Fibroblast of lung (primary cell): ENCODE data around the gene PCNT. TPM values are rescaled to one million over a fixed set of nuclear protein-coding genes. Genes with fewer than 3 reads are reported as not detected.

Source experiments
- DNase-seq, 2 donors: peaks; one replicate each; pipeline versions ENCODE4 v3.0.0 to v3.0.0-alpha.2; 2010; ENCODE audit warnings: low read depth in 2 of 2
- H2AFZ ChIP-seq: 2 replicates; pipeline ENCODE4 v1.5.1; 2012; ENCODE audit warnings: low read length, control low read depth, inconsistent platforms
- H3K27ac ChIP-seq: 2 replicates; pipeline ENCODE4 v1.5.1; 2011; ENCODE audit warnings: low read length, control low read depth; ENCODE audit not compliant: insufficient read depth
- H3K27me3 ChIP-seq: 2 replicates; pipeline ENCODE4 v1.5.1; 2011; ENCODE audit warnings: mild to moderate bottlenecking, low read length; ENCODE audit not compliant: control insufficient read depth, insufficient read depth
- H3K36me3 ChIP-seq: 2 replicates; pipeline ENCODE4 v1.5.1; 2011; ENCODE audit warnings: low read length; ENCODE audit not compliant: control insufficient read depth, insufficient read depth
- H3K4me1 ChIP-seq: 2 replicates; pipeline ENCODE4 v1.5.1; 2011; ENCODE audit warnings: low read length; ENCODE audit not compliant: control insufficient read depth, insufficient read depth; ENCODE audit errors: extremely low read depth
- H3K4me2 ChIP-seq: 2 replicates; pipeline ENCODE4 v1.5.1; 2011; ENCODE audit warnings: low read length, control low read depth; ENCODE audit not compliant: insufficient read depth; ENCODE audit errors: extremely low read depth
- H3K4me3 ChIP-seq, 4 experiments: fragments of 200-600 bp in 1 of 4; sonication (generic) in 1 of 4; replicated peaks in 1 of 4; 2 replicates each; pipeline ENCODE4 v1.5.1; 2011 to 2016; ENCODE audit warnings: low read length in 4 of 4, low read depth in 3 of 4, mild to moderate bottlenecking in 3 of 4, control low read depth in 2 of 4, inconsistent platforms in 1 of 4, mixed read lengths in 1 of 4; ENCODE audit not compliant: insufficient read depth in 1 of 4; ENCODE audit errors: control extremely low read depth in 1 of 4
- H3K79me2 ChIP-seq: 2 replicates; pipeline ENCODE4 v1.5.1; 2012; ENCODE audit warnings: mild to moderate bottlenecking, low read length, inconsistent platforms; ENCODE audit not compliant: control insufficient read depth, insufficient read depth
- H3K9ac ChIP-seq: 2 replicates; pipeline ENCODE4 v1.5.1; 2011; ENCODE audit warnings: mild to moderate bottlenecking, low read length, control low read depth; ENCODE audit not compliant: insufficient read depth
- H3K9me3 ChIP-seq: 2 replicates; pipeline ENCODE4 v1.5.1; 2012; ENCODE audit warnings: low read depth, low read length; ENCODE audit not compliant: control insufficient read depth, insufficient read depth
- H4K20me1 ChIP-seq: 2 replicates; pipeline ENCODE4 v1.5.1; 2011; ENCODE audit warnings: low read length; ENCODE audit not compliant: control insufficient read depth, insufficient read depth; ENCODE audit errors: extremely low read depth
- EZH2 ChIP-seq: IDR thresholded peaks from 2 replicates; pipeline ENCODE4 v1.5.1; 2012; ENCODE audit warnings: low read length, control low read depth, mild to moderate bottlenecking; ENCODE audit errors: missing control alignments
- polyA plus RNA-seq, 2 donors: library from polyadenylated mRNA; depleted of rRNA in 1 of 2; stranded (reverse) in 1 of 2; unstranded in 1 of 2; fragments of >200 nt; gene quantifications; 2 replicates each; pipeline ENCODE4 v1.2.1, GENCODE V29; 2011 to 2012; ENCODE audit warnings: missing spikeins in 1 of 2
- total RNA-seq: library from RNA; depleted of rRNA; stranded (reverse); fragments of >200 nt; gene quantifications from 2 replicates; pipeline ENCODE4 v1.2.1, GENCODE V29; 2014
- TF ChIP-seq, protein P1 (sequence below), 2 donors: IDR thresholded peaks in 1 of 2; conservative IDR thresholded peaks in 1 of 2; 1 replicate in 1 of 2; 2 replicates in 1 of 2; pipeline ENCODE4 v1.5.1; 2011 to 2012; ENCODE audit warnings: low read length in 2 of 2, control low read depth in 1 of 2, inconsistent platforms in 1 of 2, low read depth in 1 of 2, mild to moderate bottlenecking in 1 of 2

PCNT gene
- total and polyA plus RNA-seq, 2 donors (not counting 1 experiment from before 2014, with no cell fraction given) = 7.4 to 26.1 TPM

DNA sequence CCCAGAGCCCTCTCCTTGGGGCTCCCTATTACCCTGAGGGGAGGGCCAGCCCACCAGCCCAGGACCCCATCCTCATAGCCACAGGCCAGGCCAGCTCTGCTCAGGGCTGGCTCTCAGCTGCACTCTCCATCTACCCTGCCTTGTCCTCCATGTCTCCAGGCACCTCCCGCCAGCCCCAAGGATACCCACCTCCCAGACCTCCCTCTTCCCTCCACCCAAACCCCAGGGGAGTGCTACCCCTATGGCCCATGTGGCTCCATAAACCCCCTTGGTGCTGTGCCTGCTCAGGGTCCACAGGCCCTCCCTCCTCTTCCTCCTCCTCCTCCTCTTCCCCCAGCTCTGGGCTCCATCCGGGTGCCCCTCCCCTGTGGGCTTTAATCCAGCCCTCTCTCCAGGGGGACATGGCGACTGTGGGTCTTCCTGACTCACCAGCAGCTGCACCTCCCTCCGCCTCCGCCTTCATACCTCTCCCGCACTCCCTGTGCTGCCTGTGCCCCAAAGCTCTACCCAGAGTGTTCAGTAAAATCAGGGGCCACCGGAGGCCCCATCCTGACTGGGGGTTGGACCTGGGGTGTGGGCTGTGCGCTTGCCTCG, 28.7 kb upstream of the PCNT start:
- H4K20me1 ChIP-seq = no peaks in the 10 kb centered on the region
- H3K4me1 ChIP-seq = peaks cover 9% of the 10 kb centered on the region
- peaks cover 5% of the 10 kb centered on the region for H3K36me3 ChIP-seq
- no peaks in the 10 kb centered on the region for H3K27me3 ChIP-seq
- H3K4me3 ChIP-seq = no peak overlapping the region
- H3K27ac ChIP-seq = peak overlapping the region; percentile 51
- no peaks in the 10 kb centered on the region for H3K9me3 ChIP-seq
- no peak overlapping the region for H3K9ac ChIP-seq
- H2AFZ ChIP-seq = peak overlapping the region; percentile 53
- DNase-seq = peak; percentile 24 to 85
- H3K4me2 ChIP-seq = no peak overlapping the region
- TF ChIP-seq, protein P1, sequence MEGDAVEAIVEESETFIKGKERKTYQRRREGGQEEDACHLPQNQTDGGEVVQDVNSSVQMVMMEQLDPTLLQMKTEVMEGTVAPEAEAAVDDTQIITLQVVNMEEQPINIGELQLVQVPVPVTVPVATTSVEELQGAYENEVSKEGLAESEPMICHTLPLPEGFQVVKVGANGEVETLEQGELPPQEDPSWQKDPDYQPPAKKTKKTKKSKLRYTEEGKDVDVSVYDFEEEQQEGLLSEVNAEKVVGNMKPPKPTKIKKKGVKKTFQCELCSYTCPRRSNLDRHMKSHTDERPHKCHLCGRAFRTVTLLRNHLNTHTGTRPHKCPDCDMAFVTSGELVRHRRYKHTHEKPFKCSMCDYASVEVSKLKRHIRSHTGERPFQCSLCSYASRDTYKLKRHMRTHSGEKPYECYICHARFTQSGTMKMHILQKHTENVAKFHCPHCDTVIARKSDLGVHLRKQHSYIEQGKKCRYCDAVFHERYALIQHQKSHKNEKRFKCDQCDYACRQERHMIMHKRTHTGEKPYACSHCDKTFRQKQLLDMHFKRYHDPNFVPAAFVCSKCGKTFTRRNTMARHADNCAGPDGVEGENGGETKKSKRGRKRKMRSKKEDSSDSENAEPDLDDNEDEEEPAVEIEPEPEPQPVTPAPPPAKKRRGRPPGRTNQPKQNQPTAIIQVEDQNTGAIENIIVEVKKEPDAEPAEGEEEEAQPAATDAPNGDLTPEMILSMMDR (conservative IDR thresholded peaks at IDR 0.05 in 1 of 2, IDR thresholded peaks at IDR 0.05 in 1 of 2; ENCODE audit: low read depth in 1 of 2, low read length in 2 of 2) = no peak
- no peak for TF ChIP-seq EZH2
- no peaks in the 10 kb centered on the region for H3K79me2 ChIP-seq

DNA sequence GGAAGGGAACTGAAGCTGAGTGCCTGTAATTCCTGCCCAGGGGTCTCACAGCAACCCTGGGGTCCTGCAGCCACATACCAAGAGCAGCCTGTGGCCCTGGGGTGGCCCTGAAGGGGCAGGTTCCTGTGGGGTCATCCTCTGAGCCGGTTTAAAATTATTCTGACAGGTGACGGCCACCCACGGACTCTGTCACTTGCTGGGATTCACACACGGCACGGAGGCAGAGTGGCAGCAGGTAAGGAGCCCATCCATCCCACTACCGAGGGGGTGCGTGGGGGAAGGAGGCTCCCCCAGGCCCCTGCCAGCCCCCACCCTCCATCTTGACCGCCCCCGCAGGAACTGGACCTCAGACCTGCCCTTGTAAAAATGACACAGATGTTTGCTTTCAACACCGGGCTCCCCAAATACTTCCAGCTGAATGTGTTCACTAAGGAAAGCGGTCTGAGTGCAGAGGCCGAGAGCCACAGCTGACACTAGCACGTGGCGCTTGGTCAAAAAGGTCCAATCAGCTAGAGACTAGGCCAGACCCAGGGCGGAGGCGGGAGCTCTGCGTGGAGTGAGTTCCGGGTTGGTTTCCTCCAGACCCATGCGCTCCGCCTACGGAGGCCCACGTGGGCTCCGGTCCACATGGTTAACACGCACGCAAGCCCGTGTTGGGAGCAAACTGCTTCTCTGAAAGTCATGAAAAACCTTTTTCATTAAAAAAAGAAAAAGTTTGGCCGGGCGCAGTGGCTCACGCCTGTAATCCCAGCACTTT, 27.8 kb upstream of the PCNT start:
- peak overlapping the region; percentile 23 for H3K4me2 ChIP-seq
- H3K27ac ChIP-seq = no peak overlapping the region
- peaks cover 5% of the 10 kb centered on the region for H3K36me3 ChIP-seq
- no peaks in the 10 kb centered on the region for H4K20me1 ChIP-seq
- no peak overlapping the region for H3K4me3 ChIP-seq
- no peaks in the 10 kb centered on the region for H3K79me2 ChIP-seq
- peak; percentile 40 to 76 for DNase-seq
- H3K27me3 ChIP-seq = no peaks in the 10 kb centered on the region
- H3K9me3 ChIP-seq = no peaks in the 10 kb centered on the region
- no peak overlapping the region for H3K9ac ChIP-seq
- no peak overlapping the region for H2AFZ ChIP-seq
- no peak for TF ChIP-seq EZH2
- H3K4me1 ChIP-seq = peaks cover 9% of the 10 kb centered on the region

DNA sequence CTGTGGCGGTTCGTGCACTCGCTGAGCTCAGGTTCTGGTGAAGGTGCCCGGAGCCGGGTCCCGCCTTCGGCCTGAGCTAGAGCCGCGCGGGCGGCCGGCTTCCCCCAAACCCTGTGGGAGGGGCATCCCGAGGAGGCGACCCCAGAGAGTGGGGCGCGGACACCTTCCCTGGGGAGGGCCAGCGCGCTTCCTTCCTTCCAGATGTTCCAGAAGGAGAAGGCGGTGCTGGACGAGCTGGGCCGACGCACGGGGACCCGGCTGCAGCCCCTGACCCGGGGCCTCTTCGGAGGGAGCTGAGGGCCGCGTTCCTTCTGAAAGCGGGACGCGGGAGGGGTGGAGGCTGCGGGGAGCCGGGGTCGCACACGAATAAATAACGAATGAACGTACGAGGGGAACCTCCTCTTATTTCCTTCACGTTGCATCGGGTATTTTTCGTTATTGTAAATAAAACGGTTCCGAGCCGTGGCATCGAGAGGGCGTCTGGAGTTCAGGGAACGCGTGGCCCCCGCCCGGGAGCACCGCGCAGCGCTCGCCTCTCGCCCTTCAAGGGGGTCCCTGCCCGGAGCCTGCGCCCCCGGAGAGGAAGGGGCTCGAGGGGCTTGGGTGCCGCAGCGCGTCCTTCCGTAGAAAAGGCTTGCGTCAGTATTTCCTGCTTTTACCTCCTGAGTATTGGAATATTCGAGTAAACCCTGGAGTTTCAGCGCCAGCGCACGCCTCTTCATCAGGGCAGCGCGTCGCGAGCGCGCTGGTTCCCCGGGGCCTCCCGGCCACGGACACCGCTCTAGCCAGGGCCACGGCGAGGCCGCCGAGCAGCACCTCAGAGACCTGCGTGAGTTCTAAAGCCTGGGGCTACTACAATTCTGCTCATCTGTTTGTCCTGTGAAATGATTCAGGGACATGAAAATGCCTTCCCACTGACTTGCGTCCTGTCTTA, 26.4 kb upstream of the PCNT start:
- H3K4me3 ChIP-seq = peak overlapping the region in 2 of 4 experiments; percentile 40 to 41
- peaks cover 3% of the 10 kb centered on the region for H3K36me3 ChIP-seq
- H3K4me2 ChIP-seq = peak overlapping the region; percentile 77
- H3K9ac ChIP-seq = no peak overlapping the region
- peak overlapping the region; percentile 73 for H2AFZ ChIP-seq
- H3K27me3 ChIP-seq = no peaks in the 10 kb centered on the region
- TF ChIP-seq, protein P1 (conservative IDR thresholded peaks at IDR 0.05 in 1 of 2, IDR thresholded peaks at IDR 0.05 in 1 of 2; ENCODE audit: low read depth in 1 of 2, low read length in 2 of 2) = no peak
- TF ChIP-seq EZH2 = no peak
- no peaks in the 10 kb centered on the region for H4K20me1 ChIP-seq
- DNase-seq = peak; percentile 33 to 36
- H3K79me2 ChIP-seq = no peaks in the 10 kb centered on the region
- H3K27ac ChIP-seq = peak overlapping the region; percentile 43
- H3K9me3 ChIP-seq = no peaks in the 10 kb centered on the region
- H3K4me1 ChIP-seq = peaks cover 9% of the 10 kb centered on the region
